ENCODE results near the gene ABHD2. TPM values are rescaled to one million over a fixed set of nuclear protein-coding genes. Genes with fewer than 3 reads are reported as not detected.
"Not testable (repeated sequence)": the region's sequence is repeated elsewhere in the genome, so short reads cannot be mapped to it uniquely, and the experiment has no call there.

Gene ABHD2
- total RNA-seq, 2 donors from 2014 or later: 88.7 to 142 TPM

DNA sequence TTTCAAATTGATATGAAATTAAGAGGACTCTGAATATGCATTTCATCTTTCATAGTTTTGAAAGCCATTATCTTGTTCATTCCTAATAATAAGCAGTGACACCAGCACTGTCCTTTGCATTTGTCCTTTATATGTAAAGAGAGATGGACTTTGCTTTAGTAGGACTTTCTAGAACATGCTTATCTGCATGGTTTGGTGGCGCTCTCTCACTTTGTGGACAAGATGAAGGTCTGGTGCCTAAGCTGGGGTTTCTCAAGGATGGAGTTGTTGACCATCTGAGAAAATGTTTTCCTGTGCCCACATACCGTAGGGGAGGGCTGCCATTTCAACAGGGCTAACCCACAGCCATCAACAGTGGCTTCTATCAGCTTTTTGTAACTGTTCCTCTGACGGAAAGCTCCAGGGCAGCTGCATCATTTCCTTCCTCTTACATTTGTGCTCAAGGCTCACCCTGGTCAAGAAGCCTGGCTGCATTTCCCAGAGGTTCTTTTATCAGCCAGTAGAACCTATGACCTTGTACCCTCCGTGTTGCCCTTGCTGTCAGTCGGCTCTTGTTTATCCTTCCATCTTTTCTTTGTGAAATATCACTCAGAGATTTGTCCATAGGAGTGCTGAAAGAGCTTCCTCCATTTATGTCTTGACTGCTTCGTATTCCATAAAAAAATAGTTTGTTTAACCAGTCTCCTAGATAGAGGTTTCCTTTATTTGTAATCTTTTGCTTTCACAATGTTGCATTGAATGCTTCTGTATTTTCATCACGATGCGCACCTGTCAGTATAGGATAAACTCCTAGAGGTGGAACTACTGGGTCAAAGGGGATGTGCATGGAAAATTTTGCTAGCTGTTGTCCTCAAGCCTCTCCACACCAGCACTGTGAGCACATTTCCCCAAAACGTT lies 44.6 kb downstream of the ABHD2 start:
- intact Hi-C loops (cut with DNase I): no loop called here
- no peak for DNase-seq (ENCODE audit: low spot score)

DNA sequence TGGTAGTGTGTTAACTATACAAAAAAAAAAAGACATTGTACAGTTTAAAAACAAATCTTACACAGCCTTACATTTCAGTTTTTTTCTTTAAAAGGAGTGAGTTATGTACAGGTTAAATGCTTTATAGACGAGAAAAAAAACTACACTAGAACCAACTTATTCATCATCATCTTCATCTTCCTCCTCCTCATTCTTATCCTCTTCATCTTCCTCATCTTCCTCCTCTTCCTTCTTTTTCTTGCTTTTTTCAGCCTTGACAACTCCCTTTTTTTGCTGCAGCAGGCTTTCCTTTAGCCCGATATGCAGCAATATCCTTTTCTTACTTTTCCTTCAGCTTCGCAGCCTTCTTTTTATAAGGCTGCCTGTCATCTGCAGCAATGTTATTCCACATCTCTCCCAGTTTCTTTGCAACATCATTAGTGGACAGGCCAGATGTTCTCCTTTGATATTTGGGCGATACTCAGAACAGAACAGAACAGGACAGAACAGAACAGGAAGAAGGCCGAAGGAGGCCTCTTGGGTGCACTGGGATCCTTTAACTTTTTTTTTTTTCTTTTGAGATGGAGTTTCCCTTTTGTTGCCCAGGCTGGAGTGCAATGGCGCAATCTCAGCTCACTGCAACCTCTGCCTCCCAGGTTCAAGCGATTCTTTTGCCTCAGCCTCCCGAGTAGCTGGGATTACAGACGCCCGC lies 47.3 kb downstream of the ABHD2 start:
- DNase-seq (ENCODE audit: low spot score); intact Hi-C loops (cut with DNase I): not testable (repeated sequence)

DNA sequence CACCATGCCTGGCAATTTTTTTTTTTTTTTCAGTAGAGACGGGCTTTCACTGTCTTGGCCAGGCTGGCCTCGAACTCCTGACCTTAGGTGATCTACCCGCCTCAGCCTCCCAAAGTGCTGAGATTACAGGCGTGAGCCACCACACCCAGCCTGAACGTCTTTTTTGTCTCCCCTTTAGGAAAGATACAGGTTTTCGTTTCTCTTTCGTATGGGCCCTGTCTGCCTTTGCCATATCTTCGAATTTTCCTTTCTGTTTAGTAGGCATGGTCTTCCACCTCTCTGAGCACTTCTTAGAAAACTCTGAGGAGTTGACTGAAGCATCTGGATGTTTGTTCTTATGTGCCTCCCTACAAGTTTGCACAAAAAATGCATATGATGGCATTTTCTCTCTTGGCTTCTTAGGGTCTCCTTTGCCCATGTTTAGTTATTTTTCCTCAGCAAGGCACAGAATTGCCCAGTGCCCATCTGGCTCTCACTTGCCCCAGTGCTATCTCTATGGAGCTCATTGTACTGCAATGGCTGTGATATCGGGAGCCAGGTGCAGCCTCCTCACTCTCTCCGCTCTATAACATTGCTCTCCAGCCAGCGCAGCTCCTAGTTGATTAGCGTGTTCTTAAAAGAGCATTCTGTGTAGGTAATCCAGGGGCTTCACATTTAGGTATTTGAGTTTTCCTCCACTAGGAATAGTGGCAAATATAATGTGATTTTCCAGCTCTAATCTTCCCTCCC lies 48.0 kb downstream of the ABHD2 start:
- intact Hi-C loops (cut with DNase I): no loop called here
- no peak for DNase-seq (ENCODE audit: low spot score)

DNA sequence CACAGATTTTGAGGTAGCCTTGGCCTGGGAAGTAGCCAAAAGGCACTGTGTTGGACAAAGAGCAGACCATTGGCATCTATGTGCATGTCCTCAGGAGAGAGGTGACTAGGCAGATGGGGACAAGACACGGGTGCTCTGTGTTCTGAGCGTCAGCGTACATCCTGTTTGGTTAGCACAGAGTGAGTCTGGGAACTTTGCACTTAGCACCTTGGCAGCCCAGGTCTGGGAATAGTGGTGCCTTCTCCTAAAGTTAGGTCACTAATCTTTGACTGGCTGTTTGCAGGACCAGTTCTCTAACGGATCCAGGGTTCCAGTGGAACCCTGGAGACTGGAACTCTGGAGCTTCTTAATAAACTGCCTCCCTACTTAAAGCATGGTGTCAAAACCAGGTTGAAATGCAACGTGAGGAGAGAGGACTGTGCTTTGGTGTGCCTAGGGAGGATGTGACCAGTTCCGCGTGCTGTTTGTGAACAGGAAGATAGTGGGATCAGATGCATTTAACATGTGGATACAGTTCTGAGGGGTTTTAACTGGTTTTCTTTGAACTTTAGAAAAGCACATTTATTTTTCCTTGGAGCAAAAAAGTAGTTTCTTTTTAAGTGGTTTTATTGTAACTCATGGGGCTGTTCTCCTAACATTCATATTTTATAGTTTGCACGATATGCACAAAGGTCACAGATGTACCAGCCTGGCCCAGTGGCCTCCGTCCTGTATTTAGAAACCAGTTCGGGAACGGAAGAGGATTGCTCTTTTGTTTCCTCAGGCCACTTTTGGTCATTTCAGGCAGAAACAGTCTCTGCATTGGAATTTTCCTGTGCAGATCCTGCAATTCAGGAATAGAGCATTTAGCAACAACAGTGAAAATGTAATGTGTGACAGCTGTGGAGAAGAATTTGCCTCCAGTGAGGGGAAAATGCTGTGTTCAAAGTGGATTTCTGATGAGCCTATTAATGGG lies 48.8 kb downstream of the ABHD2 start:
- intact Hi-C loops (cut with DNase I): no loop called here
- no peak for DNase-seq (ENCODE audit: low spot score)

DNA sequence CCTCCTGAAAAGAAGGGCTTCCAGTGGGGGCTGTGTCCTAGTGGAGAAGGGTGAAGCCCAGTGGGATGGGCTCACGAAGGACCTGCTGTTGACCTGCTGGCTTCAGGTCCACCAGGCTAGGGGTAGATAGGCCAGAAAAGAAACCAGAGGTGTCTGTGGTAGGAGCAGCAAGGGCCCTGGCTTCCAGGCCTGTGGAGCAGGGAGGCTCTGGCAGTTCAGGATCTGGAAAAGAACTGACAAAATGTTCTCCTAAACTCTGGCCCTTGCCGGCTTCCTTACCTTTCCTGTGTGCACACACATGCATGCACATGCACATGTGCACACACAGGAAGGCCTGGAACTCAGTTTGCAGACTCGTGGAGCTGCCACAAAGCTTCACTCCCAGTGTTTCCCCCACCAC lies 49.7 kb downstream of the ABHD2 start:
- DNase-seq (ENCODE audit: low spot score): no peak
- intact Hi-C loops (cut with DNase I): no loop called here

DNA sequence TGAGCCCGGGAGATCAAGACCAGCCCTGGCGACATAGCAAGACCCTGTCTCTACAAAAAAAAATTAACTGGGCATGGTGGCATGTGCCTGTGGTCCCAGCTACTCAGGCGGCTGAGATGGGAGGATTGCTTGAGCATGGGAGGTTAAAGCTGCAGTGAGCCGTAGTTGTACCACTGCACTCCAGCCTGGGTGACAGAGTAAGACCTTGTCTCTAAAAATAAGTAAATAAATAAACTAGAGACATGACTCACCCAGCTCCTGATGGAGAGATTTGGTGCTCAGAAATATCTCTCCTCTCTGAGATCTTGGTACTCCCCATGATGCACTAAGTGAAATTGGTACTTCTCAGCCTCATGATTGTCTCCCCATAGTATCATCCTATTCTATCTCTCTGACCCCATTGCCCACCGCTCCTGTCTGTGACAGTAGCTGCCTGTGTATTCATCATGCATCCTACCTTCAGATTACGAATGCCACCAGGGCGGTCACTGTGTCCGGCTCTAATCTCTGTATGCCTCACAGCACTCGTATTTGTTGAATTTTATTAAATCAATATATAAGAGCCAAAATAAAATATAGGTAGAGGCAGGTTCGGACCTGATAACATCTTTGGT lies 50.9 kb downstream of the ABHD2 start:
- DNase-seq (ENCODE audit: low spot score): no peak
- intact Hi-C loops (cut with DNase I): no loop called here

DNA sequence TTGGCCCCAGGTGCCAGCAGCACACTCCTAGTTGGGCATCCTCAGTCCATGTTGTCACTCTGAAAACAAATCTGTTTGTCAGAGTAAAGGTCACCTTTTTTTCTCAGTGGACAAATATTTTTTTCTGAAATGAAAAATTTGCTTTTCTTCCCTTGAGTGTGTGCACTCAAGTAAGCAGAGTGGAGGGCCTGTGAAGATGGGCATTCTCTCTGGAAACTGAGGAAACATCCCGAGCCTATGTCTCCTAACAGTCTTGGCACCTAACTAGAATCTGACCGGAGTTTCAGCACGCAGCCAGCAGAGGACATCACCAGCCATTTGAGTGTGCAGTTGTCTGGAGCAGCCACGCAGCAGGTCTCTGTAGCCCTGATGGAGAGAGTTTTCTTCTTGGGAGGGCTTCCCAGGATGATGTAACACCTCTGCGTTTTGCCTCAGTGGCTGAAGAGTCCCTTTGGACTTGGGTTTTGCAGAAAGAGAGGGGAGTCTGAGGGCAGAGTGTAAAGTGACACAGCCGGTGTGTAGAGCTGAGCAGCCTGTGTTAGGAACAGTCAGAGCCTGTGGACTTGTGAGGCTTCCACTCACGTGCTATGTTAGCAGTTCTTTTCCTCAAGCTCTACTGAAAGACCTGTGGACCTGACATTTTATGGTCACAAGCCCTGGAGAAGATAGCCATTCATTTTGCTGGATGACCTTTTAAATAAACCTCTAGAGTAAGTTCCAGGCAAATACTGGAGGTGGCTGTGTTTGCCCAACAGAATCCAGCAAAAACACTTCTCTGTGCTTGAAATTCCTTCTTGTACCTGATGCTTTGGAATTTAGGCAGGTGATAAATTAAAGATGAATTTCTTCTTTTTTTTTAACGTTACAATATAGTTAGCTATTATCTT lies 51.6 kb downstream of the ABHD2 start:
- no peak for DNase-seq (ENCODE audit: low spot score)
- intact Hi-C loops (cut with DNase I): no loop called here

DNA sequence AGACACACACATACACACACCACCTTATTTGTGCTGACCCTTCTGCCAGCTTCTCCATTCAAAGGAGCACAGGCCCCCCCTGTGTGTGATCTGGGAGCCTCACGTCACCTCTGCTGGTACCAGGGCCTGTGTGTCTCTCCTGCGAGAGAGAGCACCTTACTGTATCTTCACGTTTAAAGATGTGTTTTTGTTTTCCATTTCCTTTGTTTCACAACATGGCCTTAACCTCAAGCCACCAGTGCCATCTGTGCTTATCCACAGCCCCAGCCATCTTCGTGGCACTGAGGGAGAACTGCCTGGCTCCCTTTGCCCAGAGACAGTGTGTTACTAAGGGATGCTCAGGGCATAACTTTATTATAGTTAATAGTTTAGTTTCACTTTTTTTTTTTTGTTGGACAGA lies 52.3 kb downstream of the ABHD2 start:
- intact Hi-C loops (cut with DNase I): no loop called here
- no peak for DNase-seq (ENCODE audit: low spot score)

DNA sequence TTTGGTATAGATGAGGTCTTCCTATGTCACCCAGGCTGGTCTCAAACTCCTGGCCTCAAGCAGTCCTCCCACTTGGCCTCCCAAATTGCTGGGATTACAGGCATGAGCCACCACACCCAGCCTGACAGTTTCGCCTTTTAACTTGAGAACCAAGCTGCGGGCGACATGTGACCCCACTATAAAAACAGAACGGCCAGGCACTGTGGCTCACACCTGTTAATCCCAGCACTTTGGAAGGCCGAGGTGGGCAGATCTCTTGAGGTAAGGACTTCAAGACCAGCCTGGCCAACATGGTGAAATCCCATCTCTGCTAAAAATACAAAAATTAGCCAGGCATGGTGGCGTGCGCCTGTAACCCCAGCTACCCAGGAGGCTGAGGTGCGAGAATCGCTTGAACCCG lies 52.9 kb downstream of the ABHD2 start:
- intact Hi-C loops (cut with DNase I); DNase-seq (ENCODE audit: low spot score): not testable (repeated sequence)

DNA sequence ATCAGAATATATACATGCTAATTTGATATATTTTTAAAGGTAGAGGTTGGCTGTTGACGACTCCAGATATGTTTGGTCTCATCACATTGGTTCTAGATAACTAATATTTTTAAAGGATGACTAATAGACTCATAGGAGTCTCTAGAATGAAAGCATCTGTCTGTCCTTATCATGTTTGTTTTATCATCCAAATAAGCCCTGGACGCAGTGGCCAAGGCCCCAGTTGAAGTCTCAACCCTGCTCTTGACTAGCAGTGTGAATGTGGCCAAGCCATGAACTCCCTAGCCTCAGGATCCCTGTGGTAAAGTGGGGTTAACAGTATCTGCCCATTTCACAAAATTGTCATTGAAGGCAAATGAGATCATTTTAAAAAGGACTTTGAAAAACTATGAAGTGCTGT lies 53.6 kb downstream of the ABHD2 start:
- DNase-seq (ENCODE audit: low spot score): no peak
- intact Hi-C loops (cut with DNase I): no loop called here

DNA sequence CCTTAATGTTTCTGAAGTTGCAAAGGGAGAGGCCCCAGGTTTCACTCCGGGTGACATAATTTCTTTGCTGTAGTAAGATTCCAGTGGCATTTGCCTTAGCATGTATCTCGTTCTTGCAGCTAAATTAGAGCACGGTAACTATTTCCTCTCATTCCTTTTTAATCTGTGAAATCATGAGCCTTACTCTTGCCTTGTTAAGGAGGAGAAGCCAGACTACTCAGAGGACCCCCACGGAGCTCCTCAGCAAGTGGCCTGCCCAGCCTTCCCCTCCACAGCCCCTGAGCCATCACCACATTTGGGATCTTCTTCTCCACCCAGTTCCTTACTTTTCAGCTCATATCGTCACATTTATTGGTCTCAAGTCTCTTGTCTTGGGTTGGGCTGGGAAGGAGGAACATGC lies 54.2 kb downstream of the ABHD2 start:
- no peak for DNase-seq (ENCODE audit: low spot score)
- intact Hi-C loops (cut with DNase I): no loop called here

DNA sequence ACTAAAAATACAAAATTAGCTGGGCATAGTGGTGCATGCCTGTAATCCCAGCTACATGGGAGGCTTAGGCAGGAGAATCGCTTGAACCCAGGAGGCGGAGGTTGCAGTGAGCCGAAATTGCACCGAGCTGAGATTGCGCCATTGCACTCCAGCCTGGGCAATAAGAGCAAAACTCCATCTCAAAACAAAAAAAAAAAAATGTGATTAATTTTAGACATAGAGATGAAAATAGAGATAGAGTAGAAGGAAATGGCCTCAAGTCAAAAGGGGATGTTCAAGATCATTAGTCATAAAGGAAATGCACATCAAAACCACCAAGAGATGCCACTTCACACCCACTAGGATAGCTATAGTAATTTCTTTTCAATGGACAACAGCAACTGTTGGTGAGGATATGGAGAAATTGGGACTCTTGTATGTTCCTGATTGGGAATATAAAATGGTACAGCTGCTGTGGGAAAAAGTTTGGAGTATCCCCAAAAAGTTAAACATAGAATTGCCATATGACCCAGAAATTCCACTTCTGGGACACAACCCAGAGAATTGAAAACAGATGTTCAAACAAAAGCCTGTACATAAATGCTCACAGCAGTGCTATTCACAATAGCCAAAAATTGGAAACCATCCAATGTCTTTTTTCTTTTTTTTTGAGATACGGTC lies 55.4 kb downstream of the ABHD2 start:
- intact Hi-C loops (cut with DNase I): no loop called here
- DNase-seq (ENCODE audit: low spot score): no peak

DNA sequence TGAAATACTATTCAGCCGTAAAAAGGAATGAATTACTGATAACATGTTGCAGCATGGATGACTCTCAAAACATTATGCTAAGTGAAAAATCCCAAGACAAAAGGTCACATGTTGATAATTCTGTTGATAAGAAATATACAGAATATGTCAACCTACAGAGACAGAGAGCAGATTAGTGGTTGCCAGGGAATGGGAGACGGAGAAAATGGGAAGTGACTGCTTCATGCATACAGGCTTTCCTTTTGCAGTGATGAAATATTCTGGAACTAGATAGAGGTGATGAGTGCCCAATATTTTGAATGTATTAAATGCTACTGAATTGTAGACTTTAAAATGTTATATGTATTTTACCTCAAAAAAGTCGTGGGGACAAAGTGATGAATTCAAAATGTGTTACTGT lies 56.2 kb downstream of the ABHD2 start:
- intact Hi-C loops (cut with DNase I): no loop called here
- DNase-seq (ENCODE audit: low spot score): no peak

DNA sequence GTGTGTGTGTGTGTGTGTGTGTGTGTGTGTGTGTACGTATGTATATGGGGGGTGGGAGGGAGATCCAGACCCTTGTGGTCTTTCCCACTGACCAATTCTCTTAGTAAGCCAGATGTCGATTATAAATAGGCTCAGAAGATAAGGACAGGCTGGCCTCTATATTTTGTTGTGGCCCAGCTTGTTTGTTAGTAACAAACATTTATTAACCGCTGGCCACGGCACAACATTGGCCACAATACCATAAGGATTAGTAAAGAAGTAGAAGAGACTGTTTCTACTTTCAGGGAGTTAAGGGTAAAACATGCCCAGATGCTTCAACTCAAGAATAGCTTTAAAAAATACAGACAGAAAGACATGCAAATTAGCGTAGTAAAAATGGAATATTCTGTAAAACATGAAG lies 58.1 kb downstream of the ABHD2 start:
- intact Hi-C loops (cut with DNase I): no loop called here
- no peak for DNase-seq (ENCODE audit: low spot score)

DNA sequence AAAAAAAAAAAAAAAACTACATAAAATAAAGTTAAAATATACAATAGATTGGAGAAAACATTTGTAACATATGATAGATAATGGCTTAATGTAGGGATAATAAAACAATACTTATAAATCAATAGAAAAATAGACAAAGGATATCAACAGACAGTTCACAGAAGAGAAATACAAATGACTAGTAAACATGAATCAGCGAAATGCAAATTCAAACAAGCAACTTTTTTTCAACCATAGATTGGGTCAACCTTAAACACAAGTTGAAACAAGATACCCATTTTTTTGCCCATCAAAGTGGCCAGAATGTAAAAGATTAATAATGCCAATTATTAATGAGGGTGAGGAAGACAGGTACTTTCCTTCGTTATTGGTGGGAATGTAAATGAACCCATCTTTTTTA lies 59.9 kb downstream of the ABHD2 start:
- intact Hi-C loops (cut with DNase I): no loop called here
- no peak for DNase-seq (ENCODE audit: low spot score)

DNA sequence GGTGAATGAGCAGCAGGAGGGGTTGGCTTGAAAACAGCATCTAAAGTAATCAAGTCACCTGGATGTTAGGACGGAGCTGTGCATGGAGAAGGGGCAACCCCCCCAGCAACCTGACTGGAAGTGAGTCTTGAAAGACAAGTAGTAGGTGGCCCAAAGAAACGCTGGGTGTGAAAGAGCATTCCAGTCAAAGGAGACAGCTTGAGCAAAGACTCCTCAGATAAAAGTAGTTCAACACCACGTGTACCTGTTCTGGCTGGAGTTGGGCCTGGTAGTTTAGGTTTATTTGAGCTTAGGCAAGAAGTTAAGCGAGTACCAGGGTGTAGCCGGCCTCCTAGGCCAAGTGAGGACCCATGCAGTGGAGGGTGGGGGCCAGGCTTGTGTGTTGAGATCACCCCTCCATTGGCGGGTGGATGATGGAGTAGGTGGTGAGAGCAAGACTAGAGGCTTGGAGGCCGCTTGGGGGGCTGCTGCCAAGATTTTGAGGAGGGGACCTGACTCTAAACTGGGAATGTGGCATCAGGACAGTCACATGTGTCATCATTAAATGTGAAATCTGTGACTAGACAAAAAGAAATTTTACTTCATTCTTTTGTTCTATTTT lies 61.3 kb downstream of the ABHD2 start:
- DNase-seq (ENCODE audit: low spot score): no peak
- intact Hi-C loops (cut with DNase I): no loop called here

DNA sequence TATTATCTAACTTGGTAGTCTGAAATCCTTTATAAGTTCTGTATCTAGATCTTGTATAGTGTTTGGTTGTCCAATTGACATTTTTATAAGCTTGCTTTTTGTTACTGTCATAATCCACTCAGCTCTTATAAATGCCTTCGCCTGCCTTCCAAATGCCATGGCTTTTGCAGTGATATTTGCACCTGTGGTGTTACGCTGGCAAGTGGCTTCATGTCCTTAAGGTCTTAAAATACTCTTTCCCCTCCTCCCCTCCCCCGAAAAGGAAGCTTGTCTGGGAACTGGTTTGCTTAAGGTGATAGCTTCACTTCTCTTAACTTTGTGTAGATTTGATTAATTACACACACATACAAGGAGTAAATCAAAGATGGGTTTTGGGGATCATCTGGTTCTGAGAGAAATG lies 62.0 kb downstream of the ABHD2 start:
- no peak for DNase-seq (ENCODE audit: low spot score)
- intact Hi-C loops (cut with DNase I): no loop called here
